K562 (cell line): ENCODE data around the gene CHRNB1. TPM values are rescaled to one million over a fixed set of nuclear protein-coding genes. Genes with fewer than 3 reads are reported as not detected.
A peak's percentile ranks its signal among the peaks of the same experiment; 100 is the strongest.

Source experiments
- ARNT ChIP-seq, 2 experiments: fragments of 450-650 bp; IDR thresholded peaks; 2 replicates each; pipeline ENCODE4 v1.6.1; 2016; ENCODE audit warnings: mild to moderate bottlenecking in 1 of 2
- BHLHE40 ChIP-seq: IDR thresholded peaks from 2 replicates; pipeline ENCODE4 v1.6.1; 2011; ENCODE audit warnings: low read length, improper control_type of control experiment
- C11orf30 ChIP-seq: fragments of 450-650 bp; IDR thresholded peaks from 2 replicates; pipeline ENCODE4 v1.6.1; 2016; ENCODE audit warnings: low read depth, mild to moderate bottlenecking
- CREB1 ChIP-seq, 2 experiments: sonication (generic) in 1 of 2; formaldehyde crosslinking in 1 of 2; IDR thresholded peaks; 2 replicates each; pipeline versions ENCODE4 v1.6.1 to v1.8.0; 2012 to 2022; ENCODE audit warnings: inconsistent platforms in 1 of 2, mild to moderate bottlenecking in 1 of 2, missing genetic modification reagents in 1 of 2, moderate library complexity in 1 of 2
- ETV5 ChIP-seq: sonication (generic); formaldehyde crosslinking; IDR thresholded peaks from 2 replicates; pipeline ENCODE4 v1.4.0; 2020; ENCODE audit warnings: low read depth, mild to moderate bottlenecking, missing genetic modification reagents
- SMAD4 ChIP-seq: fragments of 250-450 bp; sonication (Bioruptor Pico); conservative IDR thresholded peaks from 2 replicates; pipeline ENCODE4 v1.8.0; 2021; ENCODE audit warnings: inconsistent platforms, mild to moderate bottlenecking, moderate library complexity
- SRF ChIP-seq, 2 experiments: fragments of 250-450, 450-650 bp in 1 of 2; sonication (Bioruptor Pico) in 1 of 2; sonication (generic) in 1 of 2; formaldehyde crosslinking; IDR thresholded peaks; 2 replicates each; pipeline versions ENCODE4 v1.5.0 to v1.5.1; 2020 to 2022; ENCODE audit warnings: mild to moderate bottlenecking in 1 of 2, missing genetic modification reagents in 1 of 2
- TARDBP ChIP-seq: fragments of 450-650 bp; IDR thresholded peaks from 2 replicates; pipeline ENCODE4 v1.6.1; 2016
- ZNF232 ChIP-seq: sonication (generic); formaldehyde crosslinking; IDR thresholded peaks from 2 replicates; pipeline ENCODE4 v1.8.0; 2022; ENCODE audit warnings: mild to moderate bottlenecking, missing genetic modification reagents
- ZNF780A ChIP-seq: fragments of 250-450 bp; sonication (Bioruptor Pico); IDR thresholded peaks from 2 replicates; pipeline ENCODE4 v1.5.0; 2021; ENCODE audit warnings: mild to moderate bottlenecking
- polyA plus RNA-seq, 8 experiments: library from polyadenylated mRNA; depleted of rRNA in 4 of 8; stranded (reverse) in 5 of 8; unstranded in 3 of 8; fragments of >200 nt; fragmentation: Nextera tagmentation in 2 of 8; fragmentation: Illumina TruSeq in 1 of 8; extraction: Ambion mirVana in 2 of 8; extraction: Trizol in 1 of 8; gene quantifications; 2 replicates each; pipeline versions ENCODE4 v1.2.1 to v1.2.3, GENCODE V29; 2011 to 2014; ENCODE audit warnings: inconsistent platforms in 1 of 8, missing spikeins in 1 of 8
- total RNA-seq, 7 experiments: library from RNA; depleted of rRNA in 6 of 7; stranded (reverse); fragments of >200 nt in 6 of 7; fragmentation: Illumina TruSeq in 2 of 7; extraction: Trizol in 2 of 7; gene quantifications; 2 replicates each; pipeline versions ENCODE4 v1.2.1 to v1.2.3, GENCODE V29; 2011 to 2021; ENCODE audit warnings: low replicate concordance in 1 of 7
- TF ChIP-seq, protein P1 (sequence below): fragments of 450-650 bp; formaldehyde crosslinking; IDR thresholded peaks from 2 replicates; pipeline ENCODE4 v1.4.0; 2022; ENCODE audit warnings: missing genetic modification characterization
- TF ChIP-seq, protein P2 (sequence below): fragments of 250-450 bp; sonication (Bioruptor Pico); IDR thresholded peaks from 2 replicates; pipeline ENCODE4 v1.8.0; 2022; ENCODE audit warnings: inconsistent platforms
- TF ChIP-seq, protein P3 (sequence below): fragments of 450-650 bp; IDR thresholded peaks from 2 replicates; pipeline ENCODE4 v1.6.1; 2018; ENCODE audit not compliant: partially characterized antibody
- TF ChIP-seq, protein P4 (sequence below): fragments of 450-650 bp; IDR thresholded peaks from 2 replicates; pipeline ENCODE4 v1.6.1; 2017; ENCODE audit warnings: antibody characterized with exemption, mild to moderate bottlenecking

The CHRNB1 gene
- total and polyA plus RNA-seq, 9 of the 15 experiments (the other 6 are each of a cell fraction or from before 2014, with no cell fraction given) = 4.7 to 12.3 (median 6.8) TPM

DNA sequence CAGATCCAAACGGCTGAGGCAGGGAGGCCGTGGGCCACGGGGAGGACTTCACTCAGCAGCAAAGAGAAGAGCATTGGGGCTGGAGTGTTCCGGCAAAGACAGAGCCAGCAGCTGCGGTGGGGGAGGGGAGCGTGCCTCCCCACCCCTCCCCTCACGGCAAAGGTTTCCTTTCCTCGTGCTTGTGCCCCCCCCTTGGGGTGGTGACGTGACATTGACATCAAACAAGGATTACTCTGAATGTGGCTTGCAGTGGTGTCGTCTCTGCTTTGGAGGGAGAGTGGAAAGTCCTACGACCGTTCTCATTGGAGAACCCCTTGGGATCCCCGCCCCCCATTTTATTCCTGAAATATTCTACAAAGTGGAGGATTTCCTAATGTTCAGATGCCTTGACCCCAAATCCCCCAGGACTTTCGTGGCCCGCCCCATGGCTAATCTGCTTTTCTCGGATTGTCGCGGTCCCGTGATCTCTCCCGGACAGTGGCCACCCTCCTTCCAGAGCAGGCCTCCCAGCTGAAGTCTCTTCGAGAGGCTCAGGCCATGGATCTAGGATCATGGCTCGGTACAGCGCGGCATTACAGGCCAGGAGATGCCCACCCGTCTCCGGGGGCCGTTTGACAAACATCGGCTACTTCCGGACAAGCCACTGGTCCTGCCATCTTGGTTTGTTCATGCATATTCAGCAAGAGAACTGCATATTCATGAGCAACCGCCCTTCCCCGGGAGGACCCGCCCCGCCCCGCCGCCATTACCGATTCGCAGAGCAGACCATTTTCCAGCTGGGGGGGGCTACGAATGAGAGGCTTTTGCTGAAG lies 38.6 kb downstream of the CHRNB1 start (continued):
- TF ChIP-seq, protein P1, sequence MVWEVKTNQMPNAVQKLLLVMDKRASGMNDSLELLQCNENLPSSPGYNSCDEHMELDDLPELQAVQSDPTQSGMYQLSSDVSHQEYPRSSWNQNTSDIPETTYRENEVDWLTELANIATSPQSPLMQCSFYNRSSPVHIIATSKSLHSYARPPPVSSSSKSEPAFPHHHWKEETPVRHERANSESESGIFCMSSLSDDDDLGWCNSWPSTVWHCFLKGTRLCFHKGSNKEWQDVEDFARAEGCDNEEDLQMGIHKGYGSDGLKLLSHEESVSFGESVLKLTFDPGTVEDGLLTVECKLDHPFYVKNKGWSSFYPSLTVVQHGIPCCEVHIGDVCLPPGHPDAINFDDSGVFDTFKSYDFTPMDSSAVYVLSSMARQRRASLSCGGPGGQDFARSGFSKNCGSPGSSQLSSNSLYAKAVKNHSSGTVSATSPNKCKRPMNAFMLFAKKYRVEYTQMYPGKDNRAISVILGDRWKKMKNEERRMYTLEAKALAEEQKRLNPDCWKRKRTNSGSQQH (CRISPR knock-in tag) = peak; percentile 71; the same call in 1 of the 2 replicates
- peak; percentile 68 for TF ChIP-seq BHLHE40
- TF ChIP-seq, protein P2, sequence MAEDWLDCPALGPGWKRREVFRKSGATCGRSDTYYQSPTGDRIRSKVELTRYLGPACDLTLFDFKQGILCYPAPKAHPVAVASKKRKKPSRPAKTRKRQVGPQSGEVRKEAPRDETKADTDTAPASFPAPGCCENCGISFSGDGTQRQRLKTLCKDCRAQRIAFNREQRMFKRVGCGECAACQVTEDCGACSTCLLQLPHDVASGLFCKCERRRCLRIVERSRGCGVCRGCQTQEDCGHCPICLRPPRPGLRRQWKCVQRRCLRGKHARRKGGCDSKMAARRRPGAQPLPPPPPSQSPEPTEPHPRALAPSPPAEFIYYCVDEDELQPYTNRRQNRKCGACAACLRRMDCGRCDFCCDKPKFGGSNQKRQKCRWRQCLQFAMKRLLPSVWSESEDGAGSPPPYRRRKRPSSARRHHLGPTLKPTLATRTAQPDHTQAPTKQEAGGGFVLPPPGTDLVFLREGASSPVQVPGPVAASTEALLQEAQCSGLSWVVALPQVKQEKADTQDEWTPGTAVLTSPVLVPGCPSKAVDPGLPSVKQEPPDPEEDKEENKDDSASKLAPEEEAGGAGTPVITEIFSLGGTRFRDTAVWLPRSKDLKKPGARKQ (CRISPR knock-in tag) = no peak
- TF ChIP-seq SRF (CRISPR knock-in tag; IDR thresholded peaks at IDR 0.05) = 0 out of 4 replicates have a peak, but pooled peaks of 1 of the 2 experiments have one; percentile 8
- no peak for TF ChIP-seq ZNF232
- TF ChIP-seq, protein P3, sequence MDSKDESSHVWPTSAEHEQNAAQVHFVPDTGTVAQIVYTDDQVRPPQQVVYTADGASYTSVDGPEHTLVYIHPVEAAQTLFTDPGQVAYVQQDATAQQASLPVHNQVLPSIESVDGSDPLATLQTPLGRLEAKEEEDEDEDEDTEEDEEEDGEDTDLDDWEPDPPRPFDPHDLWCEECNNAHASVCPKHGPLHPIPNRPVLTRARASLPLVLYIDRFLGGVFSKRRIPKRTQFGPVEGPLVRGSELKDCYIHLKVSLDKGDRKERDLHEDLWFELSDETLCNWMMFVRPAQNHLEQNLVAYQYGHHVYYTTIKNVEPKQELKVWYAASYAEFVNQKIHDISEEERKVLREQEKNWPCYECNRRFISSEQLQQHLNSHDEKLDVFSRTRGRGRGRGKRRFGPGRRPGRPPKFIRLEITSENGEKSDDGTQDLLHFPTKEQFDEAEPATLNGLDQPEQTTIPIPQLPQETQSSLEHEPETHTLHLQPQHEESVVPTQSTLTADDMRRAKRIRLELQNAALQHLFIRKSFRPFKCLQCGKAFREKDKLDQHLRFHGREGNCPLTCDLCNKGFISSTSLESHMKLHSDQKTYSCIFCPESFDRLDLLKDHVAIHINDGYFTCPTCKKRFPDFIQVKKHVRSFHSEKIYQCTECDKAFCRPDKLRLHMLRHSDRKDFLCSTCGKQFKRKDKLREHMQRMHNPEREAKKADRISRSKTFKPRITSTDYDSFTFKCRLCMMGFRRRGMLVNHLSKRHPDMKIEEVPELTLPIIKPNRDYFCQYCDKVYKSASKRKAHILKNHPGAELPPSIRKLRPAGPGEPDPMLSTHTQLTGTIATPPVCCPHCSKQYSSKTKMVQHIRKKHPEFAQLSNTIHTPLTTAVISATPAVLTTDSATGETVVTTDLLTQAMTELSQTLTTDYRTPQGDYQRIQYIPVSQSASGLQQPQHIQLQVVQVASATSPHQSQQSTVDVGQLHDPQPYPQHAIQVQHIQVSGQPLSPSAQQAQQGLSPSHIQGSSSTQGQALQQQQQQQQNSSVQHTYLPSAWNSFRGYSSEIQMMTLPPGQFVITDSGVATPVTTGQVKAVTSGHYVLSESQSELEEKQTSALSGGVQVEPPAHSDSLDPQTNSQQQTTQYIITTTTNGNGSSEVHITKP = peak; percentile 77
- peak in 1 of 2 experiments; percentile 45; a peak in 1 of 4 replicates for TF ChIP-seq ARNT (IDR thresholded peaks at IDR 0.05)
- peak; percentile 15 for TF ChIP-seq C11orf30
- peak; percentile 87 for TF ChIP-seq CREB1 (IDR thresholded peaks at IDR 0.05)
- TF ChIP-seq CREB1 (CRISPR knock-in tag; IDR thresholded peaks at IDR 0.05) = peak; percentile 89
- no peak for TF ChIP-seq ZNF780A
- no peak for TF ChIP-seq SMAD4 (CRISPR knock-in tag)
- TF ChIP-seq, protein P4, sequence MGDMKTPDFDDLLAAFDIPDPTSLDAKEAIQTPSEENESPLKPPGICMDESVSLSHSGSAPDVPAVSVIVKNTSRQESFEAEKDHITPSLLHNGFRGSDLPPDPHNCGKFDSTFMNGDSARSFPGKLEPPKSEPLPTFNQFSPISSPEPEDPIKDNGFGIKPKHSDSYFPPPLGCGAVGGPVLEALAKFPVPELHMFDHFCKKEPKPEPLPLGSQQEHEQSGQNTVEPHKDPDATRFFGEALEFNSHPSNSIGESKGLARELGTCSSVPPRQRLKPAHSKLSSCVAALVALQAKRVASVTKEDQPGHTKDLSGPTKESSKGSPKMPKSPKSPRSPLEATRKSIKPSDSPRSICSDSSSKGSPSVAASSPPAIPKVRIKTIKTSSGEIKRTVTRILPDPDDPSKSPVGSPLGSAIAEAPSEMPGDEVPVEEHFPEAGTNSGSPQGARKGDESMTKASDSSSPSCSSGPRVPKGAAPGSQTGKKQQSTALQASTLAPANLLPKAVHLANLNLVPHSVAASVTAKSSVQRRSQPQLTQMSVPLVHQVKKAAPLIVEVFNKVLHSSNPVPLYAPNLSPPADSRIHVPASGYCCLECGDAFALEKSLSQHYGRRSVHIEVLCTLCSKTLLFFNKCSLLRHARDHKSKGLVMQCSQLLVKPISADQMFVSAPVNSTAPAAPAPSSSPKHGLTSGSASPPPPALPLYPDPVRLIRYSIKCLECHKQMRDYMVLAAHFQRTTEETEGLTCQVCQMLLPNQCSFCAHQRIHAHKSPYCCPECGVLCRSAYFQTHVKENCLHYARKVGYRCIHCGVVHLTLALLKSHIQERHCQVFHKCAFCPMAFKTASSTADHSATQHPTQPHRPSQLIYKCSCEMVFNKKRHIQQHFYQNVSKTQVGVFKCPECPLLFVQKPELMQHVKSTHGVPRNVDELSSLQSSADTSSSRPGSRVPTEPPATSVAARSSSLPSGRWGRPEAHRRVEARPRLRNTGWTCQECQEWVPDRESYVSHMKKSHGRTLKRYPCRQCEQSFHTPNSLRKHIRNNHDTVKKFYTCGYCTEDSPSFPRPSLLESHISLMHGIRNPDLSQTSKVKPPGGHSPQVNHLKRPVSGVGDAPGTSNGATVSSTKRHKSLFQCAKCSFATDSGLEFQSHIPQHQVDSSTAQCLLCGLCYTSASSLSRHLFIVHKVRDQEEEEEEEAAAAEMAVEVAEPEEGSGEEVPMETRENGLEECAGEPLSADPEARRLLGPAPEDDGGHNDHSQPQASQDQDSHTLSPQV = peak; percentile 56; the same call in 1 of the 2 replicates
- TF ChIP-seq ETV5 = peak; percentile 56; the same call in 1 of the 2 replicates
- 0 out of 2 replicates have a peak, but pooled peaks have one; percentile 29 for TF ChIP-seq TARDBP
